Mesodermal cell (in vitro differentiated cells): ENCODE results near the gene AP1AR. TPM values are rescaled to one million over a fixed set of nuclear protein-coding genes. Genes with fewer than 3 reads are reported as not detected.

Experiments used
- H3K27ac ChIP-seq: 2 replicates; pipeline ENCODE4 v1.7.0; 2013; ENCODE audit warnings: mild to moderate bottlenecking, low read depth, low read length, moderate library complexity; ENCODE audit not compliant: severe bottlenecking
- H3K36me3 ChIP-seq: 2 replicates; pipeline ENCODE4 v1.7.1; 2013; ENCODE audit warnings: mild to moderate bottlenecking, low read length, moderate library complexity; ENCODE audit not compliant: control insufficient read depth, insufficient read depth
- H3K4me1 ChIP-seq: one replicate; pipeline ENCODE4 v1.7.1; 2013; ENCODE audit warnings: mild to moderate bottlenecking, low read length; ENCODE audit not compliant: insufficient read depth, control insufficient read depth, poor library complexity, severe bottlenecking
- H3K4me3 ChIP-seq: 2 replicates; pipeline ENCODE4 v1.7.0; 2013; ENCODE audit warnings: low read length, control low read depth, mild to moderate bottlenecking; ENCODE audit not compliant: insufficient read depth, poor library complexity, severe bottlenecking; ENCODE audit errors: extremely low read depth
- H3K9me3 ChIP-seq: 2 replicates; pipeline ENCODE4 v1.7.1; 2013; ENCODE audit warnings: mild to moderate bottlenecking, low read length, moderate library complexity; ENCODE audit not compliant: control insufficient read depth
- WGBS, 2 experiments: methylation state at CpG; one replicate each; pipeline ENCODE4 v1.1.5; 2013; ENCODE audit warnings: missing lambda C conversion rate in 2 of 2; ENCODE audit not compliant: insufficient coverage in 2 of 2; 5-methylcytosine and 5-hydroxymethylcytosine counted together
- polyA plus RNA-seq, 2 experiments: library from polyadenylated mRNA; stranded (reverse); fragments of 50-300 nt; gene quantifications; one replicate each; pipeline ENCODE4 v1.2.3, GENCODE V29; 2013

Gene AP1AR
- polyA plus RNA-seq (2013, experiment 1 of 2) = 13.5 TPM
- polyA plus RNA-seq (2013, experiment 2 of 2) = 15.1 TPM

- peak within 1 kb of the TSS; percentile 82 for H3K4me3 ChIP-seq
- no peaks in the 10 kb centered on the region for H3K36me3 ChIP-seq
- H3K4me1 ChIP-seq = peaks cover 9% of the 10 kb centered on the region
- H3K9me3 ChIP-seq = no peaks in the 10 kb centered on the region
- 0 to 1% methylated on average over 53 to 61 of the region's 70 CpGs for WGBS, 2 experiments
- peak within 1 kb of the TSS; percentile 97 for H3K27ac ChIP-seq
Measured at GRCh38 chr4:112231779-112232713, at the start of gene AP1AR. AP1AR (plus strand) TSS chr4:112231787; CDS start chr4:112232092, 305 bp downstream.

- Histone ChIP-seq H3K4me1 (no peaks in the 10 kb centered on the region), H3K4me3 (no peak overlapping the region), H3K9me3 (no peaks in the 10 kb centered on the region), H3K27ac (no peak overlapping the region), H3K36me3 (no peaks in the 10 kb centered on the region)
- no CpG with 5 or more reads among the region's 3 CpGs for WGBS, 2 experiments
Measured at GRCh38 chr4:112182604-112183003, 49.0 kb upstream of the AP1AR start.

DNA sequence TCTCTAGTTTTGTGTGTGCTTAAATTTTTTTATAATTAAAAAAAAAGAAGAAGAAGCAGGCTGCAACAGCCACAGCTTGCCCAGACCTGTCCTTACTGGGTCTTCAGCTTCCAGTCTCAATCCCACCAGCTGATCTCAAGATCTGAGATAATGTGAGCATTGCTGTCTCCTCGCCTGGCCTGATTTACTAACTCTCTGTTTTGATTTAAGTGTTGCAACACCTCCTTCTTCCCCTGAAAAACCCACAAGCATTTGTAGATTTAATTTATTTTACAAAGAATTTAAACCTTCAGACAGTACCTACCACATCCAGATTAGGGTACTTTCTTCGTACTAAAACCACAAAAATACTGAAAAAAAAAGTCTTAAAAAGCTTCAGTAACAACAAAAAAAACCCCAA, 48.3 kb upstream of the AP1AR start:
- Histone ChIP-seq H3K27ac (no peak overlapping the region), H3K4me3 (no peak overlapping the region), H3K4me1 (no peaks in the 10 kb centered on the region), H3K9me3 (no peaks in the 10 kb centered on the region), H3K36me3 (no peaks in the 10 kb centered on the region)
- no CpG with 5 or more reads among the region's 2 CpGs for WGBS, 2 experiments

GRCh38 chr4:112184438-112184837, 47.1 kb upstream of the AP1AR start:
- H3K9me3 ChIP-seq = no peaks in the 10 kb centered on the region
- no CpG with 5 or more reads among the region's 1 CpG for WGBS, 2 experiments
- H3K4me3 ChIP-seq = no peak overlapping the region
- no peak overlapping the region for H3K27ac ChIP-seq
- no peaks in the 10 kb centered on the region for H3K36me3 ChIP-seq
- no peaks in the 10 kb centered on the region for H3K4me1 ChIP-seq

DNA sequence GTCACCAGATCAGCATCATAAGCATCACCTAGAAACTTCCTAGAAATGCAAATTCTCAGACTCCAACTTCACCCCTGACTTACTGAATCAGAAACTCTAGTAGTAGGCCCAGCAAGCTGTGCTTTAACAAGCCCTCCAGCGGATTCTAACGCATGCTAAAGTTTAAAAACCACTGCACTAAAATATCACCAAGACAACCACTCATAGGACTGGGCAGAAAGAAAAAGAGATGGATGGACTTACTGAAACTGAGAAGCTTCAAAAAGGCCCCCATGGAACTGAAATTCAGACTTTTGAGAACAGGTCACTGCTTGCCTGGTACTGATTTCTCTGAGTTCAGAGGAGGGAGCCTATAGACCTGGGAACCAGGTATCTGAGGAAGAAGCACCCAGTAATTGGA, 46.3 kb upstream of the AP1AR start:
- H3K4me1 ChIP-seq = no peaks in the 10 kb centered on the region
- H3K9me3 ChIP-seq = no peaks in the 10 kb centered on the region
- H3K4me3 ChIP-seq = no peak overlapping the region
- no peak overlapping the region for H3K27ac ChIP-seq
- no CpG with 5 or more reads among the region's 2 CpGs for WGBS, 2 experiments
- H3K36me3 ChIP-seq = no peaks in the 10 kb centered on the region

DNA sequence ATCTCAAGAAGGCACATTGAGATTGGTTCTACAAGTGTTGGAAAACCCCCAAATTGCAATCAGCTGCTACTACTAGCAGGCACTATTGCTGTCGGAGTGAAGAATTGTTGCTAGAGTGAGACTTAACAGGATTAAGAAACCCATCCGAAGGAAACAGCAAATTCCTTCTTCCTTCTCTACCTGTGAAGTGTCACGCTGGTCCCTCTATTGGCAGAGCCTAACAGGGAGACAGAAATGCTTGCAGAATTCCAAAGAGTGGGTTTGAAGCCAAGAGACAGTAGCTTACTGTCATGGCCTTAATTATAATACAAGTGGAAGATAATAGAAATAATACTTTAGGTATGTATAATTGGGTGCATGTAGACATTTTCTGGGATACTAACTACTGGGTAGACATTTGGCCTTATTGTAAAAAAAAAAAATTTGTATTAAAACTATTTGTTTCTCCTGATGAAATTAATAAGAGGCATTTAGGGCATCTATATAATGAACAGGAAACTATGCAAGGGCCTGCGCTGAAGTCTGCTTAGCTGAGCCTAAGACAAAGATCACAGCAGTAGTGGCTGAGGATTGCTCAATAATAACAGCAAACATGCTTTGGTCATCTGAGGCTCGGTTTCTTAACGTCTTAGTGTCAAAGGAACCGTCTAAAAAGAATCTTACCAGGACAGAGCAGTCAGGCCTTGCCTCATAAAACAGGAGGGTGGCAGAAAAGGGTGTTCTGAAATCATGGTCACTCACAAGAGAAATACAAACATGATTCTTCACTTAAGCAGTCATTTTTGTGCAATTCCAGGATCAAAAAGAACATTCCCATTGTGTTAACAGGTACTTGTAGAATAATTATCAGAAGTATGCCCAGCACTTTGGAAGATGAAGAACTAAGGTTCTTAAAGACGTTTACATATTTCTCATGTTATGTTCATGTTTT, 45.6 kb upstream of the AP1AR start:
- Histone ChIP-seq H3K27ac (no peak overlapping the region), H3K36me3 (no peaks in the 10 kb centered on the region), H3K4me1 (no peaks in the 10 kb centered on the region), H3K4me3 (no peak overlapping the region), H3K9me3 (no peaks in the 10 kb centered on the region)
- WGBS, 2 experiments = 90 to 95% methylated on average over 3 to 4 of the region's 8 CpGs

- Histone ChIP-seq H3K27ac (no peak overlapping the region), H3K9me3 (no peaks in the 10 kb centered on the region), H3K36me3 (no peaks in the 10 kb centered on the region), H3K4me3 (no peak overlapping the region), H3K4me1 (no peaks in the 10 kb centered on the region)
- no CpG with 5 or more reads among the region's 2 CpGs for WGBS, 2 experiments
Measured at GRCh38 chr4:112189754-112190153, 41.8 kb upstream of the AP1AR start.

- Histone ChIP-seq H3K4me3 (no peak overlapping the region), H3K4me1 (no peaks in the 10 kb centered on the region), H3K9me3 (no peaks in the 10 kb centered on the region), H3K27ac (no peak overlapping the region), H3K36me3 (no peaks in the 10 kb centered on the region)
- 92 to 94% methylated on average over 6 of the region's 8 CpGs for WGBS, 2 experiments
Measured at GRCh38 chr4:112190684-112191083, 40.9 kb upstream of the AP1AR start.

DNA sequence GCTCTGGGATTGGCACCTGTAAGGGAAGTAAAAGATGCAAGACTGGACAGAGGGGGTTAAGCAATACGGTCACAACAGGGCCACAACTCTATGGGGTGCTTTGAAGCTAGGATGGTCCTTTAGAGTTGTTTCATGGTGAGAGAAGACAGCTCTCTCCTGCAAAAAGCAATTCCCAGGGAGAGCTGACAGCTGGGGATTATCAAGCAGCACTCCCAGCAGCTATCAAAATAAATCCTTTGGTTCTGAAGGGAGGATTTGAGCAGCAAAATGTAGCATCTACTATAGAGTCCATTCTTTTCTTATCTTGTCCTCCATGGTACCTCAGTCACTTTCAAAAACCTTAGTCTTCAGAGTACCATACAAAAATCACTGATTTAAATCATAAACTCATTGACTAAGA, 35.1 kb upstream of the AP1AR start:
- no peaks in the 10 kb centered on the region for H3K9me3 ChIP-seq
- H3K4me3 ChIP-seq = no peak overlapping the region
- 100% methylated on average over 1 of the region's 1 CpG; no CpG with 5 or more reads in 1 of the 2 experiments for WGBS, 2 experiments
- H3K27ac ChIP-seq = no peak overlapping the region
- no peaks in the 10 kb centered on the region for H3K36me3 ChIP-seq
- H3K4me1 ChIP-seq = no peaks in the 10 kb centered on the region

DNA sequence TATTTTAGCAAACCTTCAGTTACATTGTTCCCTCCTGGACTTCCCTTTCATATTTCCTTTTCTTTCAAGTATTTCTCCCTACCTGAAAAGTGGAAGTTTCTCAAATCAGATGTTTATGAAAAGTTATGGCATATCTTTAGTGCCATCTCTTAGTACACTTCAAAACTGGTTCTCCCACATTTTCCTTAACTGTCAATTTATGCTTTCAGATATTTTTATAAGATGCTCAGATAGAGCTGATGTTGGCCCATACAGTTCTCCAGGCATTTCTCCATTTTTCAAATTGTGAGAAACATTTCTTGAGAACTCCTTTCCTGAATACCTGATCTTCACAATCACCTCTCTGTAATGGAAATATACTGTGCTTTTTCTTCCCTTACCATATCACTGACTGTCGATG, 32.5 kb upstream of the AP1AR start:
- Histone ChIP-seq H3K4me1 (no peaks in the 10 kb centered on the region), H3K36me3 (no peaks in the 10 kb centered on the region), H3K4me3 (no peak overlapping the region), H3K27ac (no peak overlapping the region), H3K9me3 (no peaks in the 10 kb centered on the region)
- 89 to 100% methylated on average over 1 of the region's 1 CpG for WGBS, 2 experiments
